COLO668 (cell line): ENCODE measurements around the gene TMED1.
A peak's percentile ranks its signal among the peaks of the same experiment; 100 is the strongest.
"Not testable (repeated sequence)": the region's sequence is repeated elsewhere in the genome, so short reads cannot be mapped to it uniquely, and the experiment has no call there.

Source experiments
- DNase-seq: peaks from one replicate; lab custom pipeline; 2025; ENCODE audit not compliant: unreplicated experiment; lab: John Stamatoyannopoulos, UW

The TMED1 gene

DNA sequence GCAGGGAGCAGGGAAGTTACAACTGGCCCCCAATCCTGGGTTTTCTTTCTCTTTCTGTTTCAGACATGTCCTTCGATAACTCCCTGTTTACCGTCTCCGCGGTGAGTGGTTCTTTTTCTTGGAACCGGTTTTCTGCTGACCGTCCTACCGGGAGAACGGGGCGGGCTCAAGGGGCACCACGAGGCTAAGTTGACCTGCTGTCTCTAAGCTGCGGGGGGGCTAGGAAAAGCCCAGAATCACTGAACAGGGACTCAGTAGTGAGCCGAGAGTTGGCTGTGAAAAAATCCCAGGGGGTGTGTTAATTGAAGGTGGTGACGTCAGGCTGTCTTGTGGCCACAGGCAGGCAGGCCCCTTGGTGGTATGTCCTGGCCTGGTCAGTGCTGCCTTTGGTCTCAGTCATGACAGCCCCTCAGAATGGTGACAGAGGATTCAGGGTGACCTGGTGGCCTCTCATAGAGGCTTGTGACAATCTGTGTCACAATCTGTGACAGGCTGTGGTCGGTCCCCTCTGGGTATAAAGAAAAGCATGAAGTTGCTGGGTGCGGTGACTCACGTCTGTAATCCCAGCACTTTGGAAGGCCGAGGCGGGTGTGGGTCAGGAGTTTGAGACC lies 27.2 kb upstream of the TMED1 start:
- no peak for DNase-seq

DNA sequence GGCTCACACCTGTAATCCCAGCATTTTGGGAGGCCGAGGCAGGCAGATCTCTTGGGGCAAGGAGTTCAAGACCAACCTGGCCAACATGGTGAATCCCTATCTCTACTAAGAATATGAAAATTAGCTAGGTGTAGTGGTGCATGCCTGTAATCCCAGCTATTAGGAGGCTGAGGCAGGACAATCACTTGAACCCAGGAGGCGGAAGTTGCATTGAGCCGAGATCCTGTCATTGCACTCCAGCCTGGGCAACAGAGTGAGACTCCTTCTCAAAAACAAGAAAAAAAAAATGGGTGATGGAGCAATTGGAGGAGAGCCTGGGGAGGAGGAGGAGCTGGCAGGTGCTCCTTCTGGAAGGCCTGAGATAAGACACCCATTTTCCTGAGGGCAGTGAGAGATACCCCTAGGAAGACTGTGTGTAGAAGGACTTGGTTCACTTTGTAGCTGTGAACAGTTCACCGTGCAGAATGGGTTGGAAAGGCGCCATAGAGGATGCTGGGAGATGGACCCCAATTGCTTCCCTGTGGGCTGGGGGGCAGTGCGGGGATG lies 26.6 kb upstream of the TMED1 start:
- DNase-seq: no peak

DNA sequence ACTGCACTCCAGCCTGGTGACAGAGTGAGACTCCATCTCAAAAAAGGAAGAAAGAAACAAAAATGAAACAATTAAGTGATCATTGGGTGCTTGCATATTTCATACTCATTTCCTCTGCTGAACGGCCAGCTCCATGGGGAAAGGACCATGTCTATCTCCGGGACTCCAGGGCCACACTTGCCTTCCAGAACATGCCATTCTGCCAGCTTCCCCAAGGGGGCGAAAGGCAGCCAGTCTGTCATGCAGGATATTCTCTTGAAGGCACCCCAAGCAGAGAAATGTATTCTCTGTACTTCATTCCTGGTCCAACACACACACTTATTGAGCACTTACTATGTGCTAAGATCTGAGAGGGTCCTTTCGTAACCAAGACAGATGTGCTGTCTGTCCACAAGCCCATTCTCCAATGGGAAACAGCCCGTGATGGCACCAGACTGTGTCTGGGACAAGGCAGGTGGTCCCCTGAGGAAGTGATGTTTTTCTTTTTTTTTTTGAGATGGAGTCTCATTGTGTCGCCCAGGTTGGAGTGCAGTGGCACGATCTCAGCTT lies 25.2 kb upstream of the TMED1 start:
- peak; percentile 23 for DNase-seq

DNA sequence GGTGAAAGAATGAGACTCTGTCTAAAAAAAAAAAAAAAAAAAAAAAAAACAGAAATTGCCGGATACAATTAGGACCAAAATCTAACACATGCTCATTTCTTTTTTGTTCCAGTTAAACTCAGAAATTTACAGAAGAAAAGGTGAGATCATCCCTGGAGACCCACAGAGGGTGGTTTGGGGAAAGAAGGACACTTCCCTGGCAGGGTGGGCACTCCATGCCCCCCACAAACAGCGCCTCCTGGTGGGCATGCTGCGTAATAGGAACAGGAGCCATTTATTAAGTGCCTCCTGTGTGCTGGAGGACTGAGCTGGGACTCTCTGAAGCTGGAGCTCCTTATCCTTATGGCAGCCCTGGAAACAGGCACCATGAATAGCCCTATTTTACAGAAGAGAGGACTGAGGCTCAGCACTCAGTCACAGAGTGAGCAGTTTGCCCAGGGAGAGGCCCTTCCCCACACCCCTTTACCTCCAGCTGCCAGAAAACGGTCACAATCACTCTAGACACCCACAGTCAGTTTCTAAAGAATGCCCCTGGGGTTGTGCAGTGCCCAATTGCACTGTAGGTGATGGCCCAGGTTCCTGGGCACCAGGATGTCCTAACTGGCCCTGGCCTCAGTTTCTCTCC lies 22.3 kb upstream of the TMED1 start:
- DNase-seq: peak; percentile 15

DNA sequence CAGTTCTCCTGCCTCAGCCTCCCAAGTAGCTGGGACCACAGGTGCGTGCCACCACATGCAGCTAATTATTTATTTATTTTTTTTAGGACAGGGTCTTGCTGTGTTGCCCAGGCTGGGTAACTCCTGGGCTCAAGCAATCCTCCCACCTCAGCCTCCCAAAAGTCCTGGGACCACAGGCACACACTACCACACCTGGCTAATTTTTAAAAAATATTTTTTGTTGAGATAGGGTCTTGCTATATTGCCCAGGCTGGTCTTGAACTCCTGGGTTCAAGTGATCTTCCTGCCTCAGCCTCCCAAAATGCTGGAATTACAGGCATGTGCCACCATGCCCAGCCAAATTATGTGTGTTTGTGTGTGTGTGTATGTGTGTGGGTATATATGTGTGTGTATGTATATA lies 20.9 kb upstream of the TMED1 start:
- not testable (repeated sequence) for DNase-seq

DNA sequence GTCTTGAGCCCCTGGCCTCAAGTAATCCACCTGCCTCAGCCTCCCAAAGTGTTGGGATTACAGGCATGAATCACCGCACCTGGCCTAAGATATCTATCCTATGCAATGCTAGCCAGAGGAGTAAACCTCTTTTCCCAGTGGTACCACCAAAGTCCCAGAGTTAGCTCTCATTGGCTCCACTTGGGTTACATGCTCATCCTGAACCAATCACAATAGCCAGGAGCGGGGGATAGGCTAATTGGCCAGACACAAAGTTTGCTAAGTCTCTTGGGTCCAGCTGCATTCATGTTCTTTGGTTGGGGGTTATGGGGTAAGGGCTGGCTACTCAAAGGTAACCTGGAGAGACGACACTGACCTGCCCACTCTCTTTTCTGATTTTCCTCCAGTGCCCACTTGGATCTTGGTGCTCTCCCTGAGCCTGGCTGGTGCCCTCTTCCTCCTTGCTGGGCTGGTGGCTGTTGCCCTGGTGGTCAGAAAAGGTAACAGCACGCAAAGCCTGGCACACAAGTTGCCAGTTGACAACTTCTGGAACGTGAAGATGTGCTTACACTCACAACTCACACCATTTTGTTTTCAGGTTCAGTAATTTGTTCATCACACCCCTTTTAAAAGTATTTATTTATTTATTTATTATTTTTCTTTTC lies 20.0 kb upstream of the TMED1 start:
- DNase-seq: peak; percentile 17

DNA sequence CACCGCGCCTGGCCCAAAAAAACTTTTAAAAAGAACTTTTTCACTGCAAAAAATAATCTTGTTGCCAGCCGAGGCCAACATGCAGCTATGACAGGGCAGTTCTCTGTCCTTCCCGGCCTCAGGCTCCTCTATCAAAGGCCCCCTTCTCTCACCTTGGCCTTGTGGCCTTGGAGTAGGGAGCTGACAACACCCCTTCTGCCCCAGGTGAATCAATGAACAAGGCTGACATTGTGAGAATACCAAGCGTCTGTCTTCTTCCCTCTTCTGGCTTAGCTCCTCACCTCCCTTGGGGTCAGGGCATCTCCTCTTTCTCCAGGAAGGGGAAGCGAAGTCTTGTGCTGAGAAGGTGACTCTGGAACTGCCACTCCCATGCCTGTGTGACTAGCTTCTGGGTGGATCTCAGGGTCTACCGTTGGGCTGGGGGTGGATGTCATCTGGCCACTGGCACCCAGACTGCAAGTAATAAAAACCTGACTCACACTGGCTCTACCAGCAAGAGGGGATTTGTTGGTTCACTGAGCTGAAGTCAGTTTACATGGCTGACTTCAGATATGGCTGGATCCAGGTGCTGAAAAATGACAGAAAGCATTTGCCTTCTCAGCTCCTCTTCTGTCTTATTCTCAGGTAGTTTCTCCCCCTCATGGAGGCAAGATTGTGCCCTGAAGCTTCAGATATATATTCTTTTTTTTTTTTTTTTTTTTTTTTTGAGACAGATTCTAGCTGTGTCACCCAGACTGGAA lies 18.5 kb upstream of the TMED1 start:
- no peak for DNase-seq

DNA sequence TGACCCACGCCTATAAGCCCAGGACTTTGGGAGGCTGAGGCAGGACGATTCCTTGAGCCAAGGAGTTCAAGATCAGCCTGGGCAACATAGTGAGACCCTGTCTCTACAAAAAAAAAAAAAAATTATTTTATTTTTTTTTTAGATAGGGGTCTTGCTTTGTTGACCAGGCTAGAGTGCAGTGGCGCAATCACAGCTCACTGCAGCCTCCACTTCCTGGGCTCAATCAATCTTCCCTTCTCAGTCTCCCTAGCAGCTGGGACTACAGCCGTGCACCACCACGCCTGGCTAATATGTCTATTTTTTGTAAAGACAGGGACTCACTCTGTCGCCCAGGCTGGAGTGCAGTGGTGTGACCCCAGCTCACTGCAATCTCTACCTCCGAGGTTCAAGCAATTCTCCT lies 16.9 kb upstream of the TMED1 start:
- no peak for DNase-seq

DNA sequence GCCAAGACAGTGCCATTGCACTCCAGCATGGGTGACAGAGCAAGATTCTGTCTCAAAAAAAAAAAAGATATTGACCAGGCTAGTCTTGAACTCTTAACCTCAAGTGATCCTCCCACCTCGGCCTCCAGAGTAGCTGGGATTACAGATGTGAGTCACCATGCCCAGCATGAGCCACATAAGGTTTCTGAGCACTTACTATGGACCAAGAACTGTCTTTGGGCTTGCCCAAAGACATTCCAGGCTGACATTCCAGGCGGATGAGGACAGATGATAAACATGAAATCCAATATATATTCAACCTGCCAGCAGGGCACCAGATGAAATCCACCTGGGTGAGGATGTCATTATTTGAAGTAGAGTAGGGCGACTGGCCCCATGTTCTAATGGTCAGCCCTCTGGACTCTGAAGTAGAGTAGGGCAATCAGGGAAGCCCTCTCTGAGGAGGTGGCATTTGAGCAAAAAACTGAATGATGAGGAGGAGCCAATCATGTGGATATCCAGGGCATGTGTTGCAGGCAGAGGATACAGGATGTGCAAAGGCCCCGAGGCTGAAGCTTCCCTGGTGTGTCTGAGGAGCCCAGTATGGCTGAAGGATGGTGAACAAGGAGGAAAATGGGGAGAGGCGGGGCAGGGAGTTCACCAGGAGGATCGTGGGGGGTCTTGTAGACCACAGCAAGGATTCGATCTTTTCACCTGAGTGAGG lies 16.2 kb upstream of the TMED1 start:
- DNase-seq: no peak

DNA sequence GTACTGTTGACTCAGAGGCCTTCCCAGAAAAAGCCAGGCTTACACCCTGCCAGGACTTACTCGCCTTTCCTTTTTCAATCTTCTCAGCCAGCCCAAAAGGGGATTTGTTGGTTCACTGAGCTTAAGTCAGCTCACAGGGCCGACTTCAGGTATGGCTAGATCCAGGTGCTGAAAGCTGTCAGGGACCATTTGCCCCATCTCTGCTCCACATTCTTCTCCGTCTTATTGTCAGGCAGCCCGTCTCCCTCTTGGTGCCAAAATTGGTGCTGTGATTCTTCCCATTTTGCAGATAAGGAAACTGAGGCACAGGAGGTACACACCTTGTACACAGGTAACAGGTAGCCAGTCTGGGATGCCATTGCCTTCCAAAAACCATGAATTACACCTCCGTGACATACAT lies 14.6 kb upstream of the TMED1 start:
- no peak for DNase-seq

DNA sequence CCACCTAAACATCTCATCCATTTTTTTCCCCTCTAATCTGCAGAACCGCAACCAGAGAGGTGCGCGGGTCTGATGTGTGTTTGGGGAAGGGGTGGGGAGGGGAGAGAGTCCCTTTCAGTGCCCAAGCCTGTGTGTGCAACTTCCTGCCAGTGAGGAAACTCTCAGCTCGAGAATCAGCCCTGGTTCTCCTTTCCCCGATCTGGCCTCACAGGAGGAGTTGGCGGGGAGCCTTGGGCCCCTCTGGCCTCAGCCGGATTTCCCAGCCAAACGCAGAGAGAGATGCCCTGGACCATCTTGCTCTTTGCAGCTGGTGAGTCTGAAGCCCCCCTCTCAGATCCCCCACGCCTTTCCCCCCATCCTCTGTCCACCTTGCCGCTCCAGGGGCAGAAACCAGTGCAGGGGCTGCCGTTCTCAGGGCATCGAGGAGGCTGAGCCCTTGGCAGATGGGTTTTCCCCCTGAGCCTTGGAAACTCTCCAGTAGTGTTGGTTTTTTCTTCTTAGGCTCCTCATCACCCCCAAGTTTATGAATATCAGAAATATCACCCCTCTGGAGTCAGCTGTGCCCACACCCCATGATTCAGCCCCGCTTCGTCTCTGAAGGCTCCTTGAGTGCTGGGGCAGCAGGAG lies 12.3 kb upstream of the TMED1 start, which contains the start of gene C19orf38:
C19orf38 (plus strand) TSS at position 186 of the 627 bp plus-strand sequence; CDS start at position 280, 94 bp downstream.
- DNase-seq: no peak

DNA sequence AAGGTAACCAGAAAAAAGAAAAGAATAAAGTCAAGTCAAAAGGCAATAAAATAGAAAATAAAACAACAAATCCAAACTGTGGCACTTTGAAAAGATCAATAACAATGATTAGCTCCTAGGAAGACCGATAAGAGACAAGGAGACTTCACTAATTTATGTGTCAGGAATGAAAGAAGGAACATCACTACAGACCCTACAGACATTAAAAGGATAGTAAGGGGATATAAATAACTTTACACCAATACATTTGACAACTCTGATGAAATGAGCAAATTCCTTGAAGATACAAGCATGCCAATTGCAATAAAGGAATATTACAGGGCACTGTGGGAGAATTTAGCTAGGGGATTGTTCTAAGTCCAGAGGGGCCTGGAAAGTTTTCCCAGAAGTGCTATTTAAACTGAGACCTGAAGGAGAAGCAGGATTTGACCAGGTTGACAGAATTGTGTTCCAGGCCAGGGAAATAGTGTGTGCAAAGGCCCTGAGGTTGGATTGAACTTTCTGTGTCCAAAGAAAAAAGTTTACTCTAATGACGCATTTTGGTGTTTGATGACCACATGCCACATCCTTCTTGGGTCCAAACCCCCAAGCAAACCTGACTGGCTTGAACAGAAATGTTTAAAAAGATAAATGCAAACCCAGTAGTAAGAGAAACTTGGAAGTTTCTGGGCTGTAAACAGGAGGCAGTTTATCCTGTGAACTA lies 10.6 kb upstream of the TMED1 start:
- no peak for DNase-seq

DNA sequence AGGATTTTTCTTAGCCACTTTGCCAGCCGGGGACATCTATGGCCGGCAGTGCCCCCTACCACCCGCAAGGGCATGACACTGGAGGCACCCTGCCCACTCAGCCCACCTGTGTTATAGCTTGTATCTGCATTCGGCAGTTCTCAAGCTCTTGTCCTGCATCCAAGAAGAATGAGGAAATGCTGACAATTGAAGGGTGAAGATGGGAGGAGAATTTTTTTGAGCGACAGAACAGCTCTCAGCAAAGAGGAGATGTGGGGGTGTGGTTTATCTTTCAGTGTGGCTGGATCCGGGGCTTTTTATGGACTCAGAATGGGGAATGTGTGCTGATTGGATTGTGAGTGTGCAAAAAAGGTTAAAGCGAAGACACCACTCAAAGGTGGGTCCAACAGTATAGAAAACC lies 6.8 kb upstream of the TMED1 start:
- no peak for DNase-seq

DNA sequence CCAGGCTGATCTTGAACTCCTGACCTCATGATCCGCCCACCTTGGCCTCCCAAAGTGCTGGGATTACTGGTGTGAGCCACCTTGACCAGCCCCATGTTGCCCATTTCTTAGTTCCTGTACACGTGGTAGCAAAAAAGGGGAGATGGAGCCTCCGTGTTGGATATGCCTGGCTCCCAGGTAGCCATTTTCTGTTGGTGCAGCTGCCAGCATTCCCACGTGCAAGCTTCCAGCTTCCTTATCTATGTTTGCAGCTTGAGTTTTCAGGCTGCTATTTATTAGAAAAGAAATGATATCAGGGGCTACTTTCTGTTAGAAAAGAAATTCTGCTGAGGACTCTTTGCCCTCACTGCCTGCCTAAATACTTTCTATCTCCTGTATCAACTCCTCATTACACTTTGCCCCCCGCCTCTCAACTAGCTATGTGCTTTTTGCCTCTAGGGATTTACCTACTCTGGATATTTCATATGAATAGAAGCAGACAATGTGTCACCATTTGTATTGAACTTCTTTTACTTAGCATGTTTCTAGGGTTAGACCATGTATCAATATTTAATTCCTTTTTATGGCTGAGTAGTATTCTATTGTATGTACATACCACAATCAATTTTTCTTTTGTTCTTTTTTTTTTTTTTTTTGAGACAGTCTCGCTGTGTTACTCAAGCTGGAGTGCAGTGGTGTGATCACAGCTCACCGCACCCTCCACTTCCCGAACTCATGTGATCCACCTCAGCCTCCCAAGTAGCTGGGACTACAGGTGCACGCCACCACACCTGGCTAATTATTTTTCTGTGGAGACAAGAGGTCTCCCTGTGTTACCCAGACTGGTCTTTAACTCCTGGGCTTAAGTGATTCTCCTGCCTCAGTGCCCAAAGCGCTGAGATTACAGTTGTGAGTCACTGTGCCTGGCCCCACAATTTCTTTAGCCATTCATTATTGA lies 3.4 kb upstream of the TMED1 start:
- no peak for DNase-seq

DNA sequence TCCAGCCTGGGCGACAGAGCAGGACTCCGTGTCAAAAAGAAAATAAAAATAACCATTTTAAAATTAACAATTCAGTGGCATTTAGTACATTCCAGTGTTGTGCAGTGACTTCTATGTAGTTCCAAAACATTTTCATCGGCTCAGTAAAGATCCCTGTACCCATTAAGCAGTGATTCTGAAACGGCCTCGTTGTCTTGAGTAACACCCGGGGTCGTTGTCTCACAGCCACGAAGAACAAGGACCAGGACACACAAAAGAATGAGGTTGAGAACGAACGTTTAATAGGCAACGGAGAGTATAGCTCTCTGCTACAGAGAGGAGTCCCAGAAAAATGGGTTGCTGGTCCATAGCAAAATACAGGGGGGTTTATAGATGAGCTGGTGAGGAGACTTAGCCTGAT lies 2.4 kb upstream of the TMED1 start:
- no peak for DNase-seq

DNA sequence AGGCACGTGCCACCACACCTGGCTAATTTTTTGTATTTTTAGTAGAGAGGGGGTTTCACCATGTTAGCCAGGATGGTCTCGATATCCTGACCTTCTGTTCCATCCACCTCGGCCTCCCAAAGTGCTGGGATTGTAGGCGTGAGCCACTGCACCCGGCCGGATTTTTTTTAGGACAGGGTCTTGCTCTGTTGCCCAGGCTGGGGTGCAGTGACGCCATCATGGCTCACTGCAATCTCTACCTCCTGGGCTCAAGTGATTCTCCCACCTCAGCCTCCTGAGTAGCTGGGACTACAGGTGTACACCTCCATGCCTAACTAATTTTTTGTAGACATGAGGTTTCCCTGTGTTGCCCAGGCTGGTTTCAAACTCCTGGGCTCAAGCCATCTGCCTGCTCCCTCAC lies 1.6 kb upstream of the TMED1 start:
- DNase-seq: not testable (repeated sequence)

DNA sequence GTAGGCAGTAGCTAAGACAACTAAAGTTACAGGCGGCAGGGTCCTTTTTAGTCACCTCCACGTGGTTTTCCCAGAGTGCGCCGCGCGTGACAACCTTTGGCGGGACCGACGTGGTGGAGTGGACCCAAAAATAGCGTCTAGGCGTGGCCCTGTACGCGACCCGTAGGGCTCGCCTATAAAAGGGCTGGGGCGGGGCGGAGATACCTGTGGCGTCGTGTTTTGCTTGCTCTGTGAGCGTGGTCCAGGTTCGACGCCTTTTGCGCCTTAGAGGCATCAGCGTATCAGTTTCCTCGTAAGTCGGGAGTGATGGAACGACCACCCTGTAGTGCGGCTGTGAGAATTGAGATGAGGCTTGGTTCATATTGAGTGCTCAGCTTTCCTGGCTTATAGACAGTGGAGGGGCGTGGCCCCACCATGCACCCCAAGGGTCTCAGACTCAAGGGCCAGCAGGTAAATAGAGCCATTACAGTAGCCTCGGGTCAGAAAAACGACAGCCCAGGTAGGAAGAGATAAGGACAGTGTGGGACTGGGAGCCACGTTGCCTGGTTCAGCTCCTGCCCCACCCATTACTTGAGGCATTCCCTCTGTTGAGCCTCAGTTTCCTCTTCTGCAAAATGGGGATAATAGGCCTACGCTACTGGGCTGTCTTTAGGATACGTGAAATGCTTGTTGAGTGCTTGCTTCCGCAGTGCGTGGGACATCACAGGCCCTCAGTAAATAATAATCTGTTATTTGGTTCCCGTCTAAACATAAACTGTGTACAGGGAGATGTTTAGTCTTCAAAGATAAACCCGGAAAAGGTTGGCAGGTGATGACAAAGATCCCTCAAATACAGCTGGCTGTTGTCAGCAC lies 693 bp upstream of the TMED1 start:
- peak; percentile 86 for DNase-seq
